Inflammatory macrophage treated with lipopolysaccharide for 4 hours (primary cell): ENCODE measurements around the gene CADM1.

Experiments used
- DNase-seq: peaks from one replicate; pipeline ENCODE4 v3.0.0-alpha.2; 2020

Gene CADM1

GRCh38 chr11:115347106-115347505, 157.1 kb downstream of the CADM1 start:
- no peak for DNase-seq

GRCh38 chr11:115345840-115346239, 158.4 kb downstream of the CADM1 start:
- DNase-seq, result no peak

GRCh38 chr11:115345361-115345760, 158.9 kb downstream of the CADM1 start:
- DNase-seq, result no peak

GRCh38 chr11:115344846-115345245, 159.4 kb downstream of the CADM1 start:
- DNase-seq, result no peak

- DNase-seq, result no peak
These were observed 162.1 kb downstream of the CADM1 start for GRCh38 chr11:115342142-115342541.

GRCh38 chr11:115340874-115341273, 163.3 kb downstream of the CADM1 start:
- no peak for DNase-seq

- DNase-seq, result no peak
These were observed 165.7 kb downstream of the CADM1 start for GRCh38 chr11:115338476-115338875.

GRCh38 chr11:115334932-115335788, 169.1 kb downstream of the CADM1 start:
- DNase-seq, result peak; percentile 39

- DNase-seq, result no peak
These were observed 170.3 kb downstream of the CADM1 start for GRCh38 chr11:115333949-115334348.

- DNase-seq, result no peak
These were observed 171.1 kb downstream of the CADM1 start for GRCh38 chr11:115333121-115333520.

- DNase-seq, result no peak
These were observed 173.3 kb downstream of the CADM1 start for GRCh38 chr11:115330684-115331482.

- DNase-seq, result no peak
These were observed 177.7 kb downstream of the CADM1 start for GRCh38 chr11:115326526-115326925.

GRCh38 chr11:115325523-115325922, 178.7 kb downstream of the CADM1 start:
- DNase-seq, result no peak

GRCh38 chr11:115324581-115325432, 179.4 kb downstream of the CADM1 start:
- peak; percentile 62 for DNase-seq

GRCh38 chr11:115322553-115323203, 181.5 kb downstream of the CADM1 start:
- no peak for DNase-seq

- no peak for DNase-seq
These were observed 182.5 kb downstream of the CADM1 start for GRCh38 chr11:115321605-115322289.

GRCh38 chr11:115317277-115318185, 186.7 kb downstream of the CADM1 start:
- DNase-seq, result no peak

GRCh38 chr11:115316696-115317095, 187.5 kb downstream of the CADM1 start:
- no peak for DNase-seq

GRCh38 chr11:115314330-115314920, 189.8 kb downstream of the CADM1 start:
- DNase-seq, result no peak

GRCh38 chr11:115313224-115313838, 190.9 kb downstream of the CADM1 start:
- no peak for DNase-seq
